ENCODE data around the gene C11orf24. TPM values are rescaled to one million over a fixed set of nuclear protein-coding genes. Genes with fewer than 3 reads are reported as not detected.

Gene C11orf24
- total and polyA plus RNA-seq, 8 donors, result 5.8 to 35.1 (median 20.1) TPM

DNA sequence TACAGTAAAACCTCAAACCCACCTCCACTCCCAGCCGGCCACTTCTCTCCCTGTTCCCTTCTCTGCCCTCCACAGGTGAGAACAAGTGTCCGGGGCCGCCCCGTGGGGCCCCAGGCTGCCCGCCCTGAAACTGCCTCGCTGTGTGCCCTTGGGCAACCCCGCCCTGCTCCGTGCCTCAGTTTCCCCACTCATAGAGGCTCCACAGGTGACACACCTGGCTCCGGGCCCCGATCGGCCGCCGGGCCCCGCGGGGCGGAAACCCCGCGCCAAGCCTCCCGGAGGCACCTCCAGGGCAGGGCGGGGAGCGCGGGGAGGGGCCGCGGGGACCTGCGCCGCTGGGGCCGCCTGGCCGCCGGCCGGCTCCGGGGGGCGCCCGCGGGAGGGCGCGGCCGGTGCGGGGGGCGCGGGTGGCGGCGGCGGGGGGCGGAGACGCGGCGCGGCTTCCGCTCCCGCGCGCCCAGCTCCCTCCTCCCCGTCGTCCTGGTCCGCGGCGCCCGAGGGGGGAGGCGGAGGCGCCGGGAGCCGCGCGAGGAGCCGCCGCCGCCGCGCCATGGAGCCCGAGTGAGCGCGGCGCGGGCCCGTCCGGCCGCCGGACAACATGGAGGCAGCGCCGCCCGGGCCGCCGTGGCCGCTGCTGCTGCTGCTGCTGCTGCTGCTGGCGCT lies 40.5 kb upstream of the C11orf24 start, which contains the start of gene LRP5:
Gene LRP5 (plus strand): TSS at position 475 of the 663 bp plus-strand sequence. CDS start 124 bp downstream, at position 599.
- Histone ChIP-seq H3K27me3 (peaks cover 0 to 11% (median 0%) of the 10 kb centered on the region in 3 donors), H3K36me3 (no peaks in the 10 kb centered on the region), H3K9me3 (no peaks in the 10 kb centered on the region), H3K27ac (peak within 1 kb of the TSS; percentile 71 to 89 (median 83)), H3K4me1 (peaks cover 39 to 50% (median 45%) of the 10 kb centered on the region in 4 donors), H3K4me3 (peak within 1 kb of the TSS; percentile 71 to 86 (median 72))
- intact Hi-C loops (cut with DNase I; ENCODE audit: low total_unique reads), result loop anchor here (10.0 kb wide), 1 partner anchor 73 kb away; no protein-coding TSS in a partner anchor
- DNase-seq, result peak in 1 of 2 donors; percentile 86
- WGBS, 5 donors, result 5 to 35% (median 8%) methylated on average over 8 to 58 of the region's 85 CpGs
- TF ChIP-seq, protein P1, sequence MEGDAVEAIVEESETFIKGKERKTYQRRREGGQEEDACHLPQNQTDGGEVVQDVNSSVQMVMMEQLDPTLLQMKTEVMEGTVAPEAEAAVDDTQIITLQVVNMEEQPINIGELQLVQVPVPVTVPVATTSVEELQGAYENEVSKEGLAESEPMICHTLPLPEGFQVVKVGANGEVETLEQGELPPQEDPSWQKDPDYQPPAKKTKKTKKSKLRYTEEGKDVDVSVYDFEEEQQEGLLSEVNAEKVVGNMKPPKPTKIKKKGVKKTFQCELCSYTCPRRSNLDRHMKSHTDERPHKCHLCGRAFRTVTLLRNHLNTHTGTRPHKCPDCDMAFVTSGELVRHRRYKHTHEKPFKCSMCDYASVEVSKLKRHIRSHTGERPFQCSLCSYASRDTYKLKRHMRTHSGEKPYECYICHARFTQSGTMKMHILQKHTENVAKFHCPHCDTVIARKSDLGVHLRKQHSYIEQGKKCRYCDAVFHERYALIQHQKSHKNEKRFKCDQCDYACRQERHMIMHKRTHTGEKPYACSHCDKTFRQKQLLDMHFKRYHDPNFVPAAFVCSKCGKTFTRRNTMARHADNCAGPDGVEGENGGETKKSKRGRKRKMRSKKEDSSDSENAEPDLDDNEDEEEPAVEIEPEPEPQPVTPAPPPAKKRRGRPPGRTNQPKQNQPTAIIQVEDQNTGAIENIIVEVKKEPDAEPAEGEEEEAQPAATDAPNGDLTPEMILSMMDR (IDR thresholded peaks at IDR 0.05), result no peak
- TF ChIP-seq EP300 (IDR thresholded peaks at IDR 0.05), result no peak
- TF ChIP-seq POLR2AphosphoS5 (IDR thresholded peaks at IDR 0.05), result no peak
- TF ChIP-seq POLR2A (IDR thresholded peaks at IDR 0.05), result no peak

- WGBS, 5 donors, result 73 to 81% (median 76%) methylated on average over 23 to 25 of the region's 25 CpGs
- Histone ChIP-seq H3K4me3 (peak overlapping the region; percentile 71 to 86 (median 72)), H3K36me3 (no peaks in the 10 kb centered on the region), H3K9me3 (no peaks in the 10 kb centered on the region), H3K27ac (peak overlapping the region; percentile 71 to 89 (median 83)), H3K27me3 (peaks cover 0 to 11% (median 0%) of the 10 kb centered on the region in 3 donors), H3K4me1 (peaks cover 31 to 42% (median 37%) of the 10 kb centered on the region in 4 donors)
- no peak for TF ChIP-seq EP300 (IDR thresholded peaks at IDR 0.05)
- TF ChIP-seq POLR2A (IDR thresholded peaks at IDR 0.05), result no peak
- no peak for TF ChIP-seq POLR2AphosphoS5 (IDR thresholded peaks at IDR 0.05)
- TF ChIP-seq, protein P1 (IDR thresholded peaks at IDR 0.05), result no peak
- intact Hi-C loops (cut with DNase I; ENCODE audit: low total_unique reads), result loop anchor here (10.0 kb wide), 1 partner anchor 73 kb away; no protein-coding TSS in a partner anchor
- DNase-seq, result peak in 1 of 2 donors; percentile 37
Measured at GRCh38 chr11:68311160-68312116, 39.7 kb upstream of the C11orf24 start.

DNA sequence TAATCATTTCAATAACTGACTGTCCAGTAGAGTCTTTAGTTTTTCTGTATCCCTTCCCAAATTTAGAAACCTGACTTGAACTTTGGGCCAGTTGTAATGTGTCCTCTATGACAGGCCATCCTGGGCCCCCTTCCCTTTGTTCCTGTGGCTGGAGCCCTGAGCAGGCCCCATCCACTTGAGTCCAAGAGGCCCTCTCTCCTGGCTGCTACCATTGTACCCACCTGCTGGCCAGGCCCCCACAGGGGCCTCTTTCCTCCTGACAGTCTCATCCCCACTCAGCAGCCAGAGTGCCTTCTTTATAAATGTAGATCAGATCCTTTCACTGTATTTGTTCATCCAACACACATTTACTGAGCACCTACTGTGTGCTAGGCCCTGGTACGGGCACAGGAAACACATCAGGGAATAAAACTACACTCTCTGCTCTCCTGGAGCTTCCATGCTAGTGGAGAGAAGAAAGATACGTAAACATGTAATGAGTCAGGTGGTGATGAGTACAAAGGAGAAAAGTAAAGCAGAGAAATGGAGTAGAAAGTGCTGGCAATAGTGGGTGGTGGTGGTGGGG lies 37.9 kb upstream of the C11orf24 start:
- no peak for DNase-seq
- TF ChIP-seq, protein P1 (IDR thresholded peaks at IDR 0.05), result no peak
- no peak for TF ChIP-seq POLR2A (IDR thresholded peaks at IDR 0.05)
- no peak for TF ChIP-seq EP300 (IDR thresholded peaks at IDR 0.05)
- no peak for TF ChIP-seq POLR2AphosphoS5 (IDR thresholded peaks at IDR 0.05)
- H3K4me3 ChIP-seq, result no peak overlapping the region
- H3K4me1 ChIP-seq, result peaks cover 13 to 25% (median 20%) of the 10 kb centered on the region in 4 donors
- WGBS, 5 donors, result 70 to 92% (median 87%) methylated on average over 2 of the region's 2 CpGs
- H3K27me3 ChIP-seq, result peaks cover 0 to 11% (median 0%) of the 10 kb centered on the region in 3 donors
- intact Hi-C loops (cut with DNase I; ENCODE audit: low total_unique reads), result loop anchor here (10.0 kb wide), 1 partner anchor 75 kb away; no protein-coding TSS in a partner anchor
- no peak overlapping the region for H3K27ac ChIP-seq
- no peaks in the 10 kb centered on the region for H3K36me3 ChIP-seq
- no peaks in the 10 kb centered on the region for H3K9me3 ChIP-seq

GRCh38 chr11:68308068-68308467 lies 36.3 kb upstream of the C11orf24 start:
- 85 to 90% (median 88%) methylated on average over 6 to 11 of the region's 11 CpGs for WGBS, 5 donors
- no peak for DNase-seq
- peaks cover under 1 to 10% (median 6%) of the 10 kb centered on the region in 4 donors for H3K4me1 ChIP-seq
- no peak overlapping the region for H3K27ac ChIP-seq
- no peaks in the 10 kb centered on the region for H3K9me3 ChIP-seq
- H3K4me3 ChIP-seq, result no peak overlapping the region
- no peaks in the 10 kb centered on the region for H3K36me3 ChIP-seq
- TF ChIP-seq EP300 (IDR thresholded peaks at IDR 0.05) (no peak), POLR2A (IDR thresholded peaks at IDR 0.05) (no peak), POLR2AphosphoS5 (IDR thresholded peaks at IDR 0.05) (no peak)
- TF ChIP-seq, protein P1 (IDR thresholded peaks at IDR 0.05), result no peak
- intact Hi-C loops (cut with DNase I; ENCODE audit: low total_unique reads), result no loop called here
- H3K27me3 ChIP-seq, result peaks cover 0 to 8% (median 0%) of the 10 kb centered on the region in 3 donors
